ENCODE results near the gene ARL10. TPM values are rescaled to one million over a fixed set of nuclear protein-coding genes. Genes with fewer than 3 reads are reported as not detected.
A peak's percentile ranks its signal among the peaks of the same experiment; 100 is the strongest.

ARL10 gene
- total RNA-seq, 3 donors from 2014 or later, result 5.6 to 17.7 (median 6.6) TPM

- TF ChIP-seq CTCF (IDR thresholded peaks at IDR 0.05) (no peak), POLR2AphosphoS5 (IDR thresholded peaks at IDR 0.05) (no peak), POLR2A (IDR thresholded peaks at IDR 0.05) (no peak)
- no peaks in the 10 kb centered on the region for H3K27me3 ChIP-seq
- peaks cover 0 to 11% of the 10 kb centered on the region in 2 donors for H3K4me1 ChIP-seq
- no peaks in the 10 kb centered on the region for H3K36me3 ChIP-seq
- DNase-seq (ENCODE audit: low spot score in 2 of 2), result peak in 1 of 2 donors; percentile 31
- H3K4me3 ChIP-seq, result peak overlapping the region in 1 of 3 donors; percentile 22
- H3K9me3 ChIP-seq, result no peaks in the 10 kb centered on the region
- intact Hi-C loops (cut with DNase I; ENCODE audit: low total_unique reads), result no loop called here
- peak overlapping the region in 1 of 2 donors; percentile 96 for H3K27ac ChIP-seq
These were observed 47.4 kb downstream of the ARL10 start for GRCh38 chr5:176412517-176413254.

GRCh38 chr5:176413255-176413565 lies 47.9 kb downstream of the ARL10 start:
- no peaks in the 10 kb centered on the region for H3K27me3 ChIP-seq
- H3K4me3 ChIP-seq, result peak overlapping the region in 1 of 3 donors; percentile 22
- H3K9me3 ChIP-seq, result no peaks in the 10 kb centered on the region
- peaks cover 0 to 11% of the 10 kb centered on the region in 2 donors for H3K4me1 ChIP-seq
- intact Hi-C loops (cut with DNase I; ENCODE audit: low total_unique reads), result no loop called here
- peak overlapping the region; percentile 55 to 96 for H3K27ac ChIP-seq
- no peaks in the 10 kb centered on the region for H3K36me3 ChIP-seq
- DNase-seq (ENCODE audit: low spot score in 2 of 2), result no peak
- TF ChIP-seq CTCF (IDR thresholded peaks at IDR 0.05) (no peak), POLR2A (IDR thresholded peaks at IDR 0.05) (no peak), POLR2AphosphoS5 (IDR thresholded peaks at IDR 0.05) (no peak)

- no peaks in the 10 kb centered on the region for H3K9me3 ChIP-seq
- intact Hi-C loops (cut with DNase I; ENCODE audit: low total_unique reads), result no loop called here
- peaks cover 0 to 11% of the 10 kb centered on the region in 2 donors for H3K4me1 ChIP-seq
- peak overlapping the region in 1 of 3 donors; percentile 22 for H3K4me3 ChIP-seq
- no peaks in the 10 kb centered on the region for H3K36me3 ChIP-seq
- TF ChIP-seq POLR2AphosphoS5 (IDR thresholded peaks at IDR 0.05) (no peak), CTCF (IDR thresholded peaks at IDR 0.05) (no peak), POLR2A (IDR thresholded peaks at IDR 0.05) (no peak)
- H3K27me3 ChIP-seq, result no peaks in the 10 kb centered on the region
- no peak for DNase-seq (ENCODE audit: low spot score in 2 of 2)
- peak overlapping the region; percentile 55 to 96 for H3K27ac ChIP-seq
These were observed 48.5 kb downstream of the ARL10 start for GRCh38 chr5:176413709-176414191.

GRCh38 chr5:176414704-176415103 lies 49.4 kb downstream of the ARL10 start:
- DNase-seq (ENCODE audit: low spot score in 2 of 2), result no peak
- Histone ChIP-seq H3K27ac (peak overlapping the region; percentile 52 to 96), H3K27me3 (no peaks in the 10 kb centered on the region), H3K36me3 (no peaks in the 10 kb centered on the region), H3K9me3 (no peaks in the 10 kb centered on the region), H3K4me3 (peak overlapping the region in 2 of 3 donors; percentile 90 to 94), H3K4me1 (peaks cover 0 to 11% of the 10 kb centered on the region in 2 donors)
- TF ChIP-seq CTCF (IDR thresholded peaks at IDR 0.05) (no peak), POLR2A (IDR thresholded peaks at IDR 0.05) (no peak)
- intact Hi-C loops (cut with DNase I; ENCODE audit: low total_unique reads), result no loop called here

- TF ChIP-seq CTCF (IDR thresholded peaks at IDR 0.05), result peak in 1 of 3 donors; percentile 8
- TF ChIP-seq POLR2AphosphoS5 (IDR thresholded peaks at IDR 0.05), result no peak
- H3K4me1 ChIP-seq, result peaks cover 0 to 11% of the 10 kb centered on the region in 2 donors
- peak overlapping the region; percentile 96 for H3K27ac ChIP-seq
- intact Hi-C loops (cut with DNase I; ENCODE audit: low total_unique reads), result no loop called here
- peak overlapping the region; percentile 79 to 94 (median 90) for H3K4me3 ChIP-seq
- H3K36me3 ChIP-seq, result no peaks in the 10 kb centered on the region
- DNase-seq (ENCODE audit: low spot score in 2 of 2), result no peak
- H3K27me3 ChIP-seq, result no peaks in the 10 kb centered on the region
- no peaks in the 10 kb centered on the region for H3K9me3 ChIP-seq
These were observed 50.1 kb downstream of the ARL10 start for GRCh38 chr5:176415240-176415951.

All from breast epithelium (tissue), 4 donors.